HepG2 (cell line): ENCODE data around the gene TTPAL. TPM values are rescaled to one million over a fixed set of nuclear protein-coding genes. Genes with fewer than 3 reads are reported as not detected.

Experiments
- FOXO1 ChIP-seq: sonication (generic); formaldehyde crosslinking; IDR thresholded peaks from 2 replicates; pipeline ENCODE4 v1.4.0; 2020; ENCODE audit warnings: missing genetic modification reagents
- HNF4A ChIP-seq: sonication (generic); formaldehyde crosslinking; IDR thresholded peaks from 2 replicates; pipeline ENCODE4 v1.4.0; 2020; ENCODE audit warnings: missing genetic modification reagents
- MIXL1 ChIP-seq: IDR thresholded peaks from 2 replicates; pipeline ENCODE4 v1.6.1; 2016
- NR2F2 ChIP-seq: IDR thresholded peaks from 2 replicates; pipeline ENCODE4 v1.6.1; 2012; ENCODE audit warnings: low read depth, inconsistent platforms, borderline replicate concordance
- TCF7L2 ChIP-seq: IDR thresholded peaks from 2 replicates; pipeline ENCODE4 v1.6.1; 2011; ENCODE audit warnings: mild to moderate bottlenecking, low read depth, low read length, moderate library complexity
- ZNF558 ChIP-seq: sonication (generic); formaldehyde crosslinking; IDR thresholded peaks from 2 replicates; pipeline ENCODE4 v1.9.0; 2022; ENCODE audit warnings: mild to moderate bottlenecking, missing genetic modification reagents, borderline replicate concordance
- ZNF605 ChIP-seq: sonication (generic); formaldehyde crosslinking; IDR thresholded peaks from 2 replicates; pipeline ENCODE4 v1.8.0; 2022; ENCODE audit warnings: mild to moderate bottlenecking, missing genetic modification reagents
- ZNF749 ChIP-seq: sonication (generic); formaldehyde crosslinking; IDR thresholded peaks from 2 replicates; pipeline ENCODE4 v1.8.0; 2022; ENCODE audit warnings: mild to moderate bottlenecking, missing genetic modification reagents, moderate library complexity, borderline replicate concordance
- ZNF891 ChIP-seq: sonication (generic); formaldehyde crosslinking; IDR thresholded peaks from 2 replicates; pipeline ENCODE4 v1.5.0; 2020; ENCODE audit warnings: mild to moderate bottlenecking, missing genetic modification reagents
- polyA plus RNA-seq, 8 experiments: library from polyadenylated mRNA; depleted of rRNA in 3 of 8; stranded (reverse) in 7 of 8; unstranded in 1 of 8; fragments of >200 nt; fragmentation: Illumina TruSeq in 4 of 8; extraction: Trizol in 4 of 8; gene quantifications; 2 replicates each; pipeline versions ENCODE4 v1.2.1 to v1.2.3, GENCODE V29; 2011 to 2016; ENCODE audit warnings: low read depth in 4 of 8, missing spikeins in 1 of 8, mixed read lengths in 1 of 8; ENCODE audit not compliant: insufficient read depth in 1 of 8
- total RNA-seq, 5 experiments: library from RNA; depleted of rRNA; stranded (reverse); fragments of >200 nt; fragmentation: Illumina TruSeq; extraction: Trizol; gene quantifications; 2 replicates each; pipeline ENCODE4 v1.2.3, GENCODE V29; 2016; ENCODE audit warnings: low read depth in 1 of 5
- TF ChIP-seq, protein P1 (sequence below): sonication (generic); formaldehyde crosslinking; IDR thresholded peaks from one replicate; pipeline ENCODE4 v1.5.1; 2020; ENCODE audit warnings: mild to moderate bottlenecking, missing genetic modification reagents; ENCODE audit errors: not compliant biosample characterization
- TF ChIP-seq, protein P2 (sequence below): IDR thresholded peaks from 2 replicates; pipeline ENCODE4 v1.6.1; 2016; ENCODE audit warnings: missing compliant biosample characterization, missing genetic modification reagents, borderline replicate concordance
- TF ChIP-seq, protein P3 (sequence below): sonication (generic); formaldehyde crosslinking; IDR thresholded peaks from 2 replicates; pipeline ENCODE4 v1.5.1; 2020; ENCODE audit warnings: mild to moderate bottlenecking, missing genetic modification reagents, moderate library complexity
- TF ChIP-seq, protein P4 (sequence below): sonication (generic); formaldehyde crosslinking; IDR thresholded peaks from 2 replicates; pipeline ENCODE4 v1.4.0; 2020; ENCODE audit warnings: missing genetic modification reagents, borderline replicate concordance

TTPAL gene
- total and polyA plus RNA-seq, 2 of the 13 experiments (the other 11 are each of a cell fraction or from before 2014, with no cell fraction given): 4.3 to 18.8 TPM

DNA sequence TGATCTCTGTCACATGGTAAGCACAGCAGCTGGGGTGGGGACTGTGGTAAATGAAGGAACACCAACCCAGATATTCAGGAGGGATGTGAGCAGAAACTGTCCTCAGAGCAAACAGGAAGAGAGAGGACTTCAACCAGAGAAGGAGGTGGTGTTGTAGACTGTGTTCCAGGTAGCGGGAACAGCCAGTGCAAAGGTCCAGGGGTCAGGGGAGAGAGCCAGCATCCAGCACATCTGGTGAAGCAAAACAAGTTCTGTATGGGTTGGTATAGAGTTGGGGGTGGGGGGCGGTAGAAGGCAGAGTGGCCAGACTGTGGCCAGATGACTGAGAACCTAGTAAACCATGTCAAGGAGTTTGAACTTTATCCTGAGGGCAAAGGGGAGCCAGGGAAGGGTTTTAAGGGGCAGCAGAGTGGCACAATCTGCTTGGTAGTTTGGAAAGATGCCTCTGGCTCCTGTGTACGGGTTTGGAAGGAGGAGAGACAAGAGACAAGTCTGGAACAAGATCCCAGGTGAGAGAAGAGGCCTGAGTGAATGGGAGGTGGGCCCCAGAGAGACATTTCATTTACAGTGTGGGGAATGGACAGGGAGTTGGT is 27.8 kb upstream of the TTPAL start (continued):
- TF ChIP-seq ZNF558 (no peak), ZNF891 (CRISPR knock-in tag) (no peak), HNF4A (CRISPR knock-in tag) (peak; percentile 57), TCF7L2 (no peak), ZNF749 (CRISPR knock-in tag) (no peak), NR2F2 (peak; percentile 50; the same call in 1 of the 2 replicates), ZNF605 (no peak), FOXO1 (CRISPR knock-in tag) (no peak; the same call in 1 of the 2 replicates), MIXL1 (CRISPR knock-in tag) (no peak)
- TF ChIP-seq, protein P1, sequence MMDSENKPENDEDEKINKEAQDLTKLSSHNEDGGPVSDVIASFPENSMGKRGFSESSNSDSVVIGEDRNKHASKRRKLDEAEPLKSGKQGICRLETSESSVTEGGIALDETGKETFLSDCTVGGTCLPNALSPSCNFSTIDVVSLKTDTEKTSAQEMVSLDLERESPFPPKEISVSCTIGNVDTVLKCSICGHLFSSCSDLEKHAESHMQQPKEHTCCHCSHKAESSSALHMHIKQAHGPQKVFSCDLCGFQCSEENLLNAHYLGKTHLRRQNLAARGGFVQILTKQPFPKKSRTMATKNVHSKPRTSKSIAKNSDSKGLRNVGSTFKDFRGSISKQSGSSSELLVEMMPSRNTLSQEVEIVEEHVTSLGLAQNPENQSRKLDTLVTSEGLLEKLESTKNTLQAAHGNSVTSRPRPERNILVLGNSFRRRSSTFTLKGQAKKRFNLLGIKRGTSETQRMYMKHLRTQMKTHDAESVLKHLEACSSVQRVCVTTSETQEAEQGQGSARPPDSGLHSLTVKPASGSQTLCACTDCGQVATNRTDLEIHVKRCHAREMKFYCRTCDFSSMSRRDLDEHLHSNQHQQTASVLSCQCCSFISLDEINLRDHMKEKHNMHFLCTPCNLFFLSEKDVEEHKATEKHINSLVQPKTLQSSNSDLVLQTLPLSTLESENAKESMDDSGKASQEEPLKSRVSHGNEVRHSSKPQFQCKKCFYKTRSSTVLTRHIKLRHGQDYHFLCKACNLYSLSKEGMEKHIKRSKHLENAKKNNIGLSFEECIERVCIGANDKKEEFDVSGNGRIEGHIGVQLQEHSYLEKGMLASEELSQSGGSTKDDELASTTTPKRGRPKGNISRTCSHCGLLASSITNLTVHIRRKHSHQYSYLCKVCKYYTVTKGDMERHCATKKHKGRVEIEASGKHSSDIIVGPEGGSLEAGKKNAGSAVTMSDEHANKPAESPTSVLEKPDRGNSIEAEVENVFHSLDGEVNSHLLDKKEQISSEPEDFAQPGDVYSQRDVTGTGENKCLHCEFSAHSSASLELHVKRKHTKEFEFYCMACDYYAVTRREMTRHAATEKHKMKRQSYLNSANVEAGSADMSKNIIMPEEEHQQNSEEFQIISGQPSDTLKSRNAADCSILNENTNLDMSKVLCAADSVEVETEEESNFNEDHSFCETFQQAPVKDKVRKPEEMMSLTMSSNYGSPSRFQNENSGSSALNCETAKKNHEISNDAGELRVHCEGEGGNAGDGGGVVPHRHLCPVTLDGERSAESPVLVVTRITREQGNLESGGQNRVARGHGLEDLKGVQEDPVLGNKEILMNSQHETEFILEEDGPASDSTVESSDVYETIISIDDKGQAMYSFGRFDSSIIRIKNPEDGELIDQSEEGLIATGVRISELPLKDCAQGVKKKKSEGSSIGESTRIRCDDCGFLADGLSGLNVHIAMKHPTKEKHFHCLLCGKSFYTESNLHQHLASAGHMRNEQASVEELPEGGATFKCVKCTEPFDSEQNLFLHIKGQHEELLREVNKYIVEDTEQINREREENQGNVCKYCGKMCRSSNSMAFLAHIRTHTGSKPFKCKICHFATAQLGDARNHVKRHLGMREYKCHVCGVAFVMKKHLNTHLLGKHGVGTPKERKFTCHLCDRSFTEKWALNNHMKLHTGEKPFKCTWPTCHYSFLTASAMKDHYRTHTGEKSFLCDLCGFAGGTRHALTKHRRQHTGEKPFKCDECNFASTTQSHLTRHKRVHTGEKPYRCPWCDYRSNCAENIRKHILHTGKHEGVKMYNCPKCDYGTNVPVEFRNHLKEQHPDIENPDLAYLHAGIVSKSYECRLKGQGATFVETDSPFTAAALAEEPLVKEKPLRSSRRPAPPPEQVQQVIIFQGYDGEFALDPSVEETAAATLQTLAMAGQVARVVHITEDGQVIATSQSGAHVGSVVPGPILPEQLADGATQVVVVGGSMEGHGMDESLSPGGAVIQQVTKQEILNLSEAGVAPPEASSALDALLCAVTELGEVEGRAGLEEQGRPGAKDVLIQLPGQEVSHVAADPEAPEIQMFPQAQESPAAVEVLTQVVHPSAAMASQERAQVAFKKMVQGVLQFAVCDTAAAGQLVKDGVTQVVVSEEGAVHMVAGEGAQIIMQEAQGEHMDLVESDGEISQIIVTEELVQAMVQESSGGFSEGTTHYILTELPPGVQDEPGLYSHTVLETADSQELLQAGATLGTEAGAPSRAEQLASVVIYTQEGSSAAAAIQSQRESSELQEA (CRISPR knock-in tag): no peak
- TF ChIP-seq, protein P2, sequence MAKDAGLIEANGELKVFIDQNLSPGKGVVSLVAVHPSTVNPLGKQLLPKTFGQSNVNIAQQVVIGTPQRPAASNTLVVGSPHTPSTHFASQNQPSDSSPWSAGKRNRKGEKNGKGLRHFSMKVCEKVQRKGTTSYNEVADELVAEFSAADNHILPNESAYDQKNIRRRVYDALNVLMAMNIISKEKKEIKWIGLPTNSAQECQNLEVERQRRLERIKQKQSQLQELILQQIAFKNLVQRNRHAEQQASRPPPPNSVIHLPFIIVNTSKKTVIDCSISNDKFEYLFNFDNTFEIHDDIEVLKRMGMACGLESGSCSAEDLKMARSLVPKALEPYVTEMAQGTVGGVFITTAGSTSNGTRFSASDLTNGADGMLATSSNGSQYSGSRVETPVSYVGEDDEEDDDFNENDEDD (CRISPR knock-in tag): 0 out of 2 replicates have a peak, but pooled peaks have one; percentile 41
- TF ChIP-seq, protein P3, sequence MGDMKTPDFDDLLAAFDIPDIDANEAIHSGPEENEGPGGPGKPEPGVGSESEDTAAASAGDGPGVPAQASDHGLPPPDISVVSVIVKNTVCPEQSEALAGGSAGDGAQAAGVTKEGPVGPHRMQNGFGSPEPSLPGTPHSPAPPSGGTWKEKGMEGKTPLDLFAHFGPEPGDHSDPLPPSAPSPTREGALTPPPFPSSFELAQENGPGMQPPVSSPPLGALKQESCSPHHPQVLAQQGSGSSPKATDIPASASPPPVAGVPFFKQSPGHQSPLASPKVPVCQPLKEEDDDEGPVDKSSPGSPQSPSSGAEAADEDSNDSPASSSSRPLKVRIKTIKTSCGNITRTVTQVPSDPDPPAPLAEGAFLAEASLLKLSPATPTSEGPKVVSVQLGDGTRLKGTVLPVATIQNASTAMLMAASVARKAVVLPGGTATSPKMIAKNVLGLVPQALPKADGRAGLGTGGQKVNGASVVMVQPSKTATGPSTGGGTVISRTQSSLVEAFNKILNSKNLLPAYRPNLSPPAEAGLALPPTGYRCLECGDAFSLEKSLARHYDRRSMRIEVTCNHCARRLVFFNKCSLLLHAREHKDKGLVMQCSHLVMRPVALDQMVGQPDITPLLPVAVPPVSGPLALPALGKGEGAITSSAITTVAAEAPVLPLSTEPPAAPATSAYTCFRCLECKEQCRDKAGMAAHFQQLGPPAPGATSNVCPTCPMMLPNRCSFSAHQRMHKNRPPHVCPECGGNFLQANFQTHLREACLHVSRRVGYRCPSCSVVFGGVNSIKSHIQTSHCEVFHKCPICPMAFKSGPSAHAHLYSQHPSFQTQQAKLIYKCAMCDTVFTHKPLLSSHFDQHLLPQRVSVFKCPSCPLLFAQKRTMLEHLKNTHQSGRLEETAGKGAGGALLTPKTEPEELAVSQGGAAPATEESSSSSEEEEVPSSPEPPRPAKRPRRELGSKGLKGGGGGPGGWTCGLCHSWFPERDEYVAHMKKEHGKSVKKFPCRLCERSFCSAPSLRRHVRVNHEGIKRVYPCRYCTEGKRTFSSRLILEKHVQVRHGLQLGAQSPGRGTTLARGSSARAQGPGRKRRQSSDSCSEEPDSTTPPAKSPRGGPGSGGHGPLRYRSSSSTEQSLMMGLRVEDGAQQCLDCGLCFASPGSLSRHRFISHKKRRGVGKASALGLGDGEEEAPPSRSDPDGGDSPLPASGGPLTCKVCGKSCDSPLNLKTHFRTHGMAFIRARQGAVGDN (CRISPR knock-in tag): no peak
- TF ChIP-seq, protein P4, sequence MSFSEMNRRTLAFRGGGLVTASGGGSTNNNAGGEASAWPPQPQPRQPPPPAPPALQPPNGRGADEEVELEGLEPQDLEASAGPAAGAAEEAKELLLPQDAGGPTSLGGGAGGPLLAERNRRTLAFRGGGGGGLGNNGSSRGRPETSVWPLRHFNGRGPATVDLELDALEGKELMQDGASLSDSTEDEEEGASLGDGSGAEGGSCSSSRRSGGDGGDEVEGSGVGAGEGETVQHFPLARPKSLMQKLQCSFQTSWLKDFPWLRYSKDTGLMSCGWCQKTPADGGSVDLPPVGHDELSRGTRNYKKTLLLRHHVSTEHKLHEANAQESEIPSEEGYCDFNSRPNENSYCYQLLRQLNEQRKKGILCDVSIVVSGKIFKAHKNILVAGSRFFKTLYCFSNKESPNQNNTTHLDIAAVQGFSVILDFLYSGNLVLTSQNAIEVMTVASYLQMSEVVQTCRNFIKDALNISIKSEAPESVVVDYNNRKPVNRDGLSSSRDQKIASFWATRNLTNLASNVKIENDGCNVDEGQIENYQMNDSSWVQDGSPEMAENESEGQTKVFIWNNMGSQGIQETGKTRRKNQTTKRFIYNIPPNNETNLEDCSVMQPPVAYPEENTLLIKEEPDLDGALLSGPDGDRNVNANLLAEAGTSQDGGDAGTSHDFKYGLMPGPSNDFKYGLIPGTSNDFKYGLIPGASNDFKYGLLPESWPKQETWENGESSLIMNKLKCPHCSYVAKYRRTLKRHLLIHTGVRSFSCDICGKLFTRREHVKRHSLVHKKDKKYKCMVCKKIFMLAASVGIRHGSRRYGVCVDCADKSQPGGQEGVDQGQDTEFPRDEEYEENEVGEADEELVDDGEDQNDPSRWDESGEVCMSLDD (CRISPR knock-in tag): no peak
